GM12874 (cell line): Measurements from ENCODE around the gene PNCK.

ENCODE experiments used
- CTCF ChIP-seq: IDR thresholded peaks from 2 replicates; pipeline ENCODE4 v1.5.1; 2011; ENCODE audit warnings: low read depth, mild to moderate bottlenecking, control low read depth, low read length, moderate library complexity; ENCODE audit not compliant: insufficient read depth

The PNCK gene

GRCh38 chrX:153674219-153674851 lies 722 bp upstream of the PNCK start:
- no peak for TF ChIP-seq CTCF

- TF ChIP-seq CTCF, result no peak
Measured at GRCh38 chrX:153672531-153673427, 834 bp downstream of the PNCK start.

DNA sequence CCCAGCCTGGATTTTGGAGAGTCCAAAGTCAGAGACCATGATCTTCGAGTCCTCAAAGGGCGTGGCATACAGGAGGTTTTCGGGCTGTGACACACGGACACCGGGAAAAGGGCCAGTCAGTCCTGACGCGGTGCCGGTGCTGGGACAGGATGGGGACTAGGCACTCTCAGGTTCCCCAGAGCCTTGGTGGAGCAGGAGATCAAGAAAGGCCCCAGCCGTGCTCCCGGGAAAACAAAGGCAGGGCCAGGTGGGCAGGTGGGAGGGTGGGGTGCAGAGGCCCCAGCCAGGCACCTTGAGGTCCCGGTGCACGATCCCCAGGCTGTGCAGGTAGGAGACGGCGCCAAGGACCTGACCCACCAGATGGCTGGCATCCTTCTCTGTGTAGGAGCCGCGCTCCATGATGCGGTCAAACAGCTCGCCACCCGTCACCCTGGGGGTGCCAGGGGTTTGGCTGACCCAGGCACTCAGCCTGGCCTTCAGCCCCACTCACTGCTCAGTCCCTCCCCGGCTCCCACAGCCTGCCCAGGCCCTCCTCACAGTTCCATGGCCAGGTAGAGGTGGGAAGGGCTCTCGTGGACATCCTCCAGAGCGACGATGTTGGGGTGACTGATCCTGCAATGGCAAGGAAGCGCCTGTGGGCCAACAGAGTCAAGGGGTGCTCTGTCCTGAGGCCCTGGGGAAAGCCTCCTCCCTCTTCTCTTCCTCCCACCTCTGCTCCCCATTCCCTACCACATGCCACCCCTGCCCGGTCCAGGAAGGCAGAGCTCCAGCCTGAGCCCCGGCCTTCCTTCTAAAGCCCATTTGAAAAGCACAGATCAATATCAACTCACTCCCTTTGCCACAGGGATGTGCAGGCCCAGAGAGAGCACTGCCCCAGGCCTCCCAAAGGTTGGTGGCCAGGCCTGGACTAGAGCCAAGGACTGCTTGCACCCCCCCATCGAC lies 1.8 kb downstream of the PNCK start:
- no peak for TF ChIP-seq CTCF

- TF ChIP-seq CTCF, result no peak
Measured at GRCh38 chrX:153670748-153671588, 2.6 kb downstream of the PNCK start.

GRCh38 chrX:153669901-153670731 lies 3.5 kb downstream of the PNCK start:
- no peak for TF ChIP-seq CTCF

GRCh38 chrX:153669174-153669890 lies 4.3 kb downstream of the PNCK start:
- peak; percentile 90 for TF ChIP-seq CTCF
